Adipocyte (in vitro differentiated cells): ENCODE data around the gene YKT6.
"Not testable (repeated sequence)": the region's sequence is repeated elsewhere in the genome, so short reads cannot be mapped to it uniquely, and the experiment has no call there.

Source experiments
- DNase-seq: peaks from one replicate; pipeline ENCODE4 v3.0.0-alpha.2; 2015; ENCODE audit warnings: low read depth
- H3K27me3 ChIP-seq: replicated peaks from 2 replicates; pipeline ENCODE4 v1.7.0; 2013; ENCODE audit warnings: mild to moderate bottlenecking, low read length, moderate library complexity; ENCODE audit not compliant: control insufficient read depth, insufficient read depth
- H3K36me3 ChIP-seq: 2 replicates; pipeline ENCODE4 v1.7.0; 2013; ENCODE audit warnings: low read length, mild to moderate bottlenecking, moderate library complexity; ENCODE audit not compliant: control insufficient read depth, insufficient read depth, severe bottlenecking
- H3K4me1 ChIP-seq: 2 replicates; pipeline ENCODE4 v1.7.0; 2013; ENCODE audit warnings: mild to moderate bottlenecking, low read length, moderate library complexity; ENCODE audit not compliant: control insufficient read depth, insufficient read depth
- H3K4me3 ChIP-seq: 2 replicates; pipeline ENCODE4 v1.7.0; 2013; ENCODE audit warnings: mild to moderate bottlenecking, low read length, moderate library complexity
- H3K9ac ChIP-seq: 2 replicates; pipeline ENCODE4 v1.7.0; 2013; ENCODE audit warnings: mild to moderate bottlenecking, low read length, moderate library complexity
- H3K9me3 ChIP-seq: 2 replicates; pipeline ENCODE4 v1.7.0; 2013; ENCODE audit warnings: mild to moderate bottlenecking, low read length, moderate library complexity; ENCODE audit not compliant: control insufficient read depth

The YKT6 gene

DNA sequence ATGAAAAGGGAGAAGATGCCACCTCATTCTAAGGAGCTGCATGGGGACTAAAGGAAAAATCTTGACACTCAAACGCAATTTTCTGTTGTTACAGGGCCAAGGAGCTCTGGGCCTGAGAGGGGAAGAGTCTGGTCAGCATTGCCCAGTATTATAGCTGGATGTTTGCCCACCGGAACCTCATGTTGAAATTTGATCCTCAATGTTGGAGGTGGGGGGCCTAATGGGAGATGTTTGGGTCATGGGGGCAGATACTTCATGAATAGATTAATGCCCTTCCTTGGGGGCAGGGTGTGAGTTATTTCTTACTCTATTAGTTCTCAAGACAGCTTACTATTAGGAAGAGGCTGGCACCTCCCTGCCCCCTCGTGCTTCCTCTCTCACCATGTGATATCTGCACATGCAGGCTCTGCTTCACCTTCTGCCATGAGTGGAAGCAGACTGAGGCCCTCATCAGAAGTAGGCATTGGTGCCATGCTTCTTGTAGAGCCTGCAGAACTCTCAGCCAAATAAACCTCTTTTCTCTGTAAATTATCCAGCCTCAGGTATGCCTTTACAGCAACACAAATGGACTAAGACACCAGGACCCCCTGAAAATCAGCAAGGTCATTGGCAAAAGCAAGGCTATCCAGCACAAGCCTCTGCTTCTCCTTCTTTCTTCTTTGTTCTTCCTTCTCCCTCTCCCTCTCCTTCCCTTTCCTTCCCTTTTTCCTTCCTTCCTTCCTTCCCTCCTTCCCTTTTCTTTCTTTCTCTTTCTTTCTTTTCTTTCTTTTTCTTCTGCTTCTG, 26.7 kb upstream of the YKT6 start:
- DNase-seq, result no peak
- Histone ChIP-seq H3K36me3 (no peaks in the 10 kb centered on the region), H3K27me3 (peaks cover 30% of the 10 kb centered on the region), H3K4me1 (peaks cover 13% of the 10 kb centered on the region), H3K9ac (no peak overlapping the region), H3K4me3 (no peak overlapping the region), H3K9me3 (peaks cover 4% of the 10 kb centered on the region)

DNA sequence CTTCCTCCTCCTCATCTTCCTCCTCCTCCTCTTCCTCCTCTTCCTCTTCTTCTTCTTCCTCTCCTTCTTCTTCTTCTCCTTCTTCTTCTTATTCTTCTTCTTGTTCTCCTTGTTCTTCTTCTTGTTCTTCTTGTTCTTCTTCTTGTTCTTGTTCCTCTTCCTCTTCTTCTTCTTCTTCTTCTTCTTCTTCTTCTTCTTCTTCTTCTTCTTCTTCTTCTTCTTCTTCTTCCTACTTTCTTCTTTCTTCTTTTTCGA, 26.2 kb upstream of the YKT6 start:
- not testable (repeated sequence) for DNase-seq, H3K36me3 ChIP-seq, H3K4me3 ChIP-seq, H3K9ac ChIP-seq, H3K9me3 ChIP-seq
- peaks cover 13% of the 10 kb centered on the region for H3K4me1 ChIP-seq
- peaks cover 33% of the 10 kb centered on the region for H3K27me3 ChIP-seq

- Histone ChIP-seq H3K9me3 (peaks cover 4% of the 10 kb centered on the region), H3K4me3 (no peak overlapping the region), H3K9ac (no peak overlapping the region), H3K4me1 (peaks cover 13% of the 10 kb centered on the region), H3K27me3 (peaks cover 33% of the 10 kb centered on the region), H3K36me3 (no peaks in the 10 kb centered on the region)
- no peak for DNase-seq
Observed at GRCh38 chr7:44175730-44176129, 25.0 kb upstream of the YKT6 start.

DNA sequence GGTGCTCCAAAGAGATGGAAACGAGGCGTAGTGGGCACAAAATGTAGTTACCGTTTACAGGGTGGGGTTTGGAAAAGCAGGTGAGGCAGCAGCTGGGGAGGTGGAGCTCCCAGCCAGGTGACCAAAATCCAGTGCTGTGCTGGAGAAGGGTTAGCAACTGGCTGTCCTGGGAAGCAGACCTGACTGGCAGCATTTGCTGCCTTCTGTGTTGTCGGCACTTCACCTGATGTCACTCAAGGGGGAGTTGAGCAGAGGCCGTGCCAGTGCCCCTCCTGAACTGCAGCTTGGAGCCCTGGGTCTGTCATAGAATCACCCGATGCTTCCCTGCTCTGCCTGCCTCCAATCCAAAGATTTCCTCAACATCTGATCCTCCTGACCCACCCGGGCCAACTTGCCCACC, 24.3 kb upstream of the YKT6 start:
- Histone ChIP-seq H3K4me1 (peaks cover 13% of the 10 kb centered on the region), H3K36me3 (no peaks in the 10 kb centered on the region), H3K4me3 (no peak overlapping the region), H3K9me3 (peaks cover 4% of the 10 kb centered on the region), H3K27me3 (peaks cover 40% of the 10 kb centered on the region), H3K9ac (no peak overlapping the region)
- DNase-seq, result no peak

- H3K4me3 ChIP-seq, result no peak overlapping the region
- peaks cover 46% of the 10 kb centered on the region for H3K27me3 ChIP-seq
- H3K9me3 ChIP-seq, result peaks cover 13% of the 10 kb centered on the region
- no peak overlapping the region for H3K9ac ChIP-seq
- peak; percentile 52 for DNase-seq
- peaks cover 13% of the 10 kb centered on the region for H3K4me1 ChIP-seq
- H3K36me3 ChIP-seq, result no peaks in the 10 kb centered on the region
Observed at GRCh38 chr7:44177570-44178131, 23.1 kb upstream of the YKT6 start.

DNA sequence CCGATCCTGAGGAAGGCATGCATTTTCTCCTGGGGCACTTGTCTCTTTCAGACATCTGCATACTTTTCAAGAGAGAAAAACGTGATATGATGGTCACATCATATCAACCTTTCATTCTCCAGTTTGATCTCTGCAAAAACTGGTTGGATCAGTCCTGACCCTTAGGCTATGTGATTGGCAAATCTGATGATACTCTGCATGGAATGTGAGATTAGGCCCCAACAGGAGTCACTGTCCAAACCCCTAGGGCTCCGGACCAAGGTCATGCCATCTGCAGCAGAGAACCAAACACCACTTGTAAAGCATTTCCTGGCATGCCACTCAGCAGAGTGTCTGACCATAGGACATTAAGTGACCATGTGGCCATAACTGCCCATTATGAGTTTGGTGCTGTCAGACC, 20.1 kb upstream of the YKT6 start:
- Histone ChIP-seq H3K4me3 (no peak overlapping the region), H3K36me3 (no peaks in the 10 kb centered on the region), H3K27me3 (peaks cover 30% of the 10 kb centered on the region), H3K9me3 (peaks cover 14% of the 10 kb centered on the region), H3K9ac (no peak overlapping the region), H3K4me1 (peaks cover 20% of the 10 kb centered on the region)
- no peak for DNase-seq

DNA sequence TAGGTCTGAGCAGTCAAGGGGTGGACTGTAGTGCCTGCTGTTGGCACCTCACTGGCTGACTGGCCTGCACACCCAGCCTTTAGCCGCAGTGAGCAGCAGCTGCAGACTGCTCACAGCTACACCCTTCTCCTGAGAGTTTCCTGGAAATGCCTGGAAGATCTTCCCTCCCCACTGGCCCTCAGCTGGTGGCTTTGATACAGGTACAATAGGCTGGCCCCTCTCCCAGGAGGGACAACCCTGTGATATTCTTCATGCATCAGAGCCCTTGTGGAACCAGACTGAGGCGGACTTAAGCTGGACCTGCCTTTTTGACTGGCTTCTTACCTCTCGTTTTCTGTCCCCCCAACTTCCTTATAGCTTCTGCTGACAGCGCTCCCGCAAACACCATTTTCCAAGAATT, 18.0 kb upstream of the YKT6 start:
- Histone ChIP-seq H3K9me3 (peaks cover 14% of the 10 kb centered on the region), H3K27me3 (peaks cover 16% of the 10 kb centered on the region), H3K36me3 (no peaks in the 10 kb centered on the region), H3K9ac (no peak overlapping the region), H3K4me3 (no peak overlapping the region), H3K4me1 (peaks cover 12% of the 10 kb centered on the region)
- DNase-seq, result no peak

- Histone ChIP-seq H3K4me3 (no peak overlapping the region), H3K36me3 (no peaks in the 10 kb centered on the region), H3K4me1 (peaks cover 7% of the 10 kb centered on the region), H3K9me3 (peaks cover 14% of the 10 kb centered on the region), H3K27me3 (peaks cover 16% of the 10 kb centered on the region), H3K9ac (no peak overlapping the region)
- no peak for DNase-seq
Observed at GRCh38 chr7:44183386-44183785, 17.4 kb upstream of the YKT6 start.

- H3K9me3 ChIP-seq, result peaks cover 14% of the 10 kb centered on the region
- H3K9ac ChIP-seq, result no peak overlapping the region
- peak; percentile 76 for DNase-seq
- peaks cover 7% of the 10 kb centered on the region for H3K4me1 ChIP-seq
- peaks cover 15% of the 10 kb centered on the region for H3K27me3 ChIP-seq
- H3K36me3 ChIP-seq, result no peaks in the 10 kb centered on the region
- H3K4me3 ChIP-seq, result no peak overlapping the region
Observed at GRCh38 chr7:44184206-44184872, 16.4 kb upstream of the YKT6 start.

DNA sequence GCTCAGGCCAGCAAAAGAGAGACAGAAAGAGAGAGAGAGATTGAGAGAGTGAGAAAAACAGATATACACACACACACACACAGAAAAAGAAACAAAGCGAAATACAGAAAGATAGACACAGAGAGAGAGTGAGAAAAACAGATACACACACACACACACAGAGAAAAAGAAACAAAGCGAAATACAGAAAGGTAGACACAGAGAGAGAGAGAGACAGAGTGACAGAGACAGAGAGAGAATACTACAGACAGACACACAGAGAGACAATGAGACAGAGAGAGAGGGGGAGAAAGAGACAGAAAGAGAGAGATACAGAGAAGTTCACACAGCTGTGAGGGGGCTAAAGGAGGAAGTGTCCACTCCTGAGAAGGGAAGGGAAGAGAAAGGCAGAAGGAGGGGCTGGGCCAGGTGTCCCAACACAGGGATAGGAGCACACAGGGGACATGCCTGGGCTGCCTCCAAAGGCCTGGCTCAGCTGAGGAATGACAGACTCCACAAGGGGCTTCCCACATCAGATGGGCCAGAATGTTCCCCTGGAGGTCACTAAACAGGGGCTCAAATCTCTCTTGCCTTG, 15.8 kb upstream of the YKT6 start:
- H3K4me3 ChIP-seq, result no peak overlapping the region
- H3K27me3 ChIP-seq, result peaks cover 14% of the 10 kb centered on the region
- H3K9ac ChIP-seq, result no peak overlapping the region
- peaks cover 7% of the 10 kb centered on the region for H3K4me1 ChIP-seq
- H3K36me3 ChIP-seq, result no peaks in the 10 kb centered on the region
- no peak for DNase-seq
- peaks cover 14% of the 10 kb centered on the region for H3K9me3 ChIP-seq

DNA sequence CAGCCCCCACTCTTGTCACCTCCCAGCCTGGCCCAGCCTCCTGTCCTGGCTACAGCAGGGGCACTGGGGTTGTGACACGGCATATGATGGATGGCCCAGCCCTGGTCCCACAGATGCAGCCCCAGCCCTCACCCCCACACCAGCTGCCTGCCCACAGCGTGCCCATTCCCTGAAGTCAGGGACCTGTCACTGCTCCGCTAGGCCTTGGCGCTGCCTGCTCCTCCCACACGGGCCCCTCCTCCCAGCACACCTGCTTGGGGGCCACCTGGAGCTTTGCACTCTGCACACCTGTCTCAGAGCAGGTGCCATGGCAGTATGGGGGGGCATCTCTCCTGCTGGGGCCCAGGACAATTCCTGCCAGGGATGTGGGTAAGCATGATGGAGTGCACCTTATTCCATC, 15.0 kb upstream of the YKT6 start:
- no peak for DNase-seq
- H3K4me1 ChIP-seq, result peaks cover 7% of the 10 kb centered on the region
- H3K36me3 ChIP-seq, result no peaks in the 10 kb centered on the region
- H3K9ac ChIP-seq, result no peak overlapping the region
- H3K27me3 ChIP-seq, result peaks cover 17% of the 10 kb centered on the region
- peaks cover 14% of the 10 kb centered on the region for H3K9me3 ChIP-seq
- no peak overlapping the region for H3K4me3 ChIP-seq
